Amniotic epithelial cell (primary cell): ENCODE results near the gene FAXDC2.
A peak's percentile ranks its signal among the peaks of the same experiment; 100 is the strongest.

ENCODE experiments used
- DNase-seq: peaks from one replicate; pipeline ENCODE4 v3.0.0-alpha.2; 2010; ENCODE audit warnings: low read depth

Gene FAXDC2

GRCh38 chr5:154850255-154851062 is at the start of gene FAXDC2:
FAXDC2 (minus strand) TSS chr5:154850603; CDS start chr5:154838178, 12,425 bp downstream.
- peak; percentile 85 for DNase-seq

- no peak for DNase-seq
Observed at GRCh38 chr5:154900066-154900465, 49.7 kb upstream of the FAXDC2 start.

- no peak for DNase-seq
Observed at GRCh38 chr5:154899151-154899816, 48.9 kb upstream of the FAXDC2 start.

GRCh38 chr5:154898210-154898609 is 47.8 kb upstream of the FAXDC2 start:
- no peak for DNase-seq

GRCh38 chr5:154896562-154897165 is 46.3 kb upstream of the FAXDC2 start:
- DNase-seq, result no peak

GRCh38 chr5:154895606-154896561 is 45.5 kb upstream of the FAXDC2 start:
- DNase-seq, result no peak

GRCh38 chr5:154893381-154893780 is 43.0 kb upstream of the FAXDC2 start:
- no peak for DNase-seq

- no peak for DNase-seq
Observed at GRCh38 chr5:154892369-154892771, 42.0 kb upstream of the FAXDC2 start.

GRCh38 chr5:154885439-154885838 is 35.0 kb upstream of the FAXDC2 start:
- no peak for DNase-seq

- DNase-seq, result no peak
Observed at GRCh38 chr5:154884424-154884823, 34.0 kb upstream of the FAXDC2 start.

GRCh38 chr5:154881986-154882385 is 31.6 kb upstream of the FAXDC2 start:
- DNase-seq, result no peak

GRCh38 chr5:154878642-154879335 is 28.4 kb upstream of the FAXDC2 start:
- peak; percentile 30 for DNase-seq

GRCh38 chr5:154873791-154874331 is 23.5 kb upstream of the FAXDC2 start:
- no peak for DNase-seq

GRCh38 chr5:154871734-154872133 is 21.3 kb upstream of the FAXDC2 start:
- DNase-seq, result no peak

GRCh38 chr5:154868702-154869101 is 18.3 kb upstream of the FAXDC2 start:
- peak; percentile 31 for DNase-seq

- DNase-seq, result no peak
Observed at GRCh38 chr5:154866841-154867240, 16.4 kb upstream of the FAXDC2 start.

GRCh38 chr5:154865466-154866184 is 15.2 kb upstream of the FAXDC2 start:
- peak; percentile 32 for DNase-seq

- no peak for DNase-seq
Observed at GRCh38 chr5:154863291-154864080, 13.1 kb upstream of the FAXDC2 start.

- DNase-seq, result peak; percentile 33
Observed at GRCh38 chr5:154862766-154863165, 12.4 kb upstream of the FAXDC2 start.
